ENCODE results near the gene ABHD8.
"Not testable (repeated sequence)": the region's sequence is repeated elsewhere in the genome, so short reads cannot be mapped to it uniquely, and the experiment has no call there.

ABHD8 gene

GRCh38 chr19:17319473-17320238 lies 16.4 kb upstream of the ABHD8 start:
- no peak for DNase-seq

GRCh38 chr19:17318966-17319365 lies 15.7 kb upstream of the ABHD8 start:
- DNase-seq, result no peak

GRCh38 chr19:17314007-17314593 lies 10.9 kb upstream of the ABHD8 start:
- DNase-seq, result no peak

GRCh38 chr19:17312189-17313113 lies 9.2 kb upstream of the ABHD8 start:
- DNase-seq, result no peak

GRCh38 chr19:17311455-17312188 lies 8.4 kb upstream of the ABHD8 start:
- DNase-seq, result peak; percentile 75

GRCh38 chr19:17309965-17310461 lies 6.8 kb upstream of the ABHD8 start:
- DNase-seq, result no peak

GRCh38 chr19:17309198-17309964 lies 6.2 kb upstream of the ABHD8 start, which contains the start of gene DDA1:
TSS of gene DDA1 (plus strand) at chr19:17309563. CDS start at chr19:17309655, 92 bp downstream.
- DNase-seq, result peak; percentile 100

- DNase-seq, result no peak
Observed at GRCh38 chr19:17307876-17308377, 4.7 kb upstream of the ABHD8 start.

- no peak for DNase-seq
Observed at GRCh38 chr19:17306285-17306714, 3.1 kb upstream of the ABHD8 start.

- peak; percentile 98 for DNase-seq
Observed at GRCh38 chr19:17305517-17306284, 2.5 kb upstream of the ABHD8 start, which contains the start of gene MRPL34. TSS of gene MRPL34 (plus strand) at chr19:17305872. CDS start at chr19:17305893, 21 bp downstream.

- no peak for DNase-seq
Observed at GRCh38 chr19:17305216-17305516, 1.9 kb upstream of the ABHD8 start.

GRCh38 chr19:17304386-17305215 lies 1.4 kb upstream of the ABHD8 start:
- no peak for DNase-seq

- DNase-seq, result no peak
Observed at GRCh38 chr19:17303940-17304267, 679 bp upstream of the ABHD8 start.

- DNase-seq, result no peak
Observed at GRCh38 chr19:17302391-17303166, 646 bp downstream of the ABHD8 start.

- no peak for DNase-seq
Observed at GRCh38 chr19:17300992-17301619, 2.1 kb downstream of the ABHD8 start.

GRCh38 chr19:17296976-17297375 lies 6.2 kb downstream of the ABHD8 start:
- no peak for DNase-seq

GRCh38 chr19:17296273-17296672 lies 7.0 kb downstream of the ABHD8 start:
- no peak for DNase-seq

- DNase-seq, result not testable (repeated sequence)
Observed at GRCh38 chr19:17295551-17295950, 7.7 kb downstream of the ABHD8 start.
